ENCODE data around the gene STK24.

DNA sequence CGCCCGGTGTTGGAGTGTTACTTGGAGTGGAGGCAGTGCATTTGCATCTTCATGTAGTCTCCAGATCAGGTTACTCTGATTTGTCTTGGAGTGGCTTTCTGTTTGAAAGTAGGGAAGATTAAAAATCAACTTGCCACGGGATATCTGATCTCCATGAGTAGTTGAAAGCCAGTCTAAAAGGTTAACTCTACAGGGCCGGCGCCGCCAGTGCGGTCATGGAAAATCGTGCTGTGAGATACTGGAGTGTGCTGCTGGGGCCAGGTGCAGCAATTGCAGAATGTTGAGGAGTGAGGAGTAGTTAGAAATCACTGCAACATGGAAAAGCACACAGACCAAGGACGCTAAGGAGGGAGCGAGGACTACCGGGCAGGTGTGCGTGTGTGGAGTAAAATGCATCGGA, 175.0 kb downstream of the STK24 start:
- TF ChIP-seq, protein P1, sequence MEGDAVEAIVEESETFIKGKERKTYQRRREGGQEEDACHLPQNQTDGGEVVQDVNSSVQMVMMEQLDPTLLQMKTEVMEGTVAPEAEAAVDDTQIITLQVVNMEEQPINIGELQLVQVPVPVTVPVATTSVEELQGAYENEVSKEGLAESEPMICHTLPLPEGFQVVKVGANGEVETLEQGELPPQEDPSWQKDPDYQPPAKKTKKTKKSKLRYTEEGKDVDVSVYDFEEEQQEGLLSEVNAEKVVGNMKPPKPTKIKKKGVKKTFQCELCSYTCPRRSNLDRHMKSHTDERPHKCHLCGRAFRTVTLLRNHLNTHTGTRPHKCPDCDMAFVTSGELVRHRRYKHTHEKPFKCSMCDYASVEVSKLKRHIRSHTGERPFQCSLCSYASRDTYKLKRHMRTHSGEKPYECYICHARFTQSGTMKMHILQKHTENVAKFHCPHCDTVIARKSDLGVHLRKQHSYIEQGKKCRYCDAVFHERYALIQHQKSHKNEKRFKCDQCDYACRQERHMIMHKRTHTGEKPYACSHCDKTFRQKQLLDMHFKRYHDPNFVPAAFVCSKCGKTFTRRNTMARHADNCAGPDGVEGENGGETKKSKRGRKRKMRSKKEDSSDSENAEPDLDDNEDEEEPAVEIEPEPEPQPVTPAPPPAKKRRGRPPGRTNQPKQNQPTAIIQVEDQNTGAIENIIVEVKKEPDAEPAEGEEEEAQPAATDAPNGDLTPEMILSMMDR (conservative IDR thresholded peaks at IDR 0.05): no peak
- no peak for TF ChIP-seq ZFX (IDR thresholded peaks at IDR 0.05)
